Measurements from ENCODE around the gene SCGB3A1.

SCGB3A1 gene

DNA sequence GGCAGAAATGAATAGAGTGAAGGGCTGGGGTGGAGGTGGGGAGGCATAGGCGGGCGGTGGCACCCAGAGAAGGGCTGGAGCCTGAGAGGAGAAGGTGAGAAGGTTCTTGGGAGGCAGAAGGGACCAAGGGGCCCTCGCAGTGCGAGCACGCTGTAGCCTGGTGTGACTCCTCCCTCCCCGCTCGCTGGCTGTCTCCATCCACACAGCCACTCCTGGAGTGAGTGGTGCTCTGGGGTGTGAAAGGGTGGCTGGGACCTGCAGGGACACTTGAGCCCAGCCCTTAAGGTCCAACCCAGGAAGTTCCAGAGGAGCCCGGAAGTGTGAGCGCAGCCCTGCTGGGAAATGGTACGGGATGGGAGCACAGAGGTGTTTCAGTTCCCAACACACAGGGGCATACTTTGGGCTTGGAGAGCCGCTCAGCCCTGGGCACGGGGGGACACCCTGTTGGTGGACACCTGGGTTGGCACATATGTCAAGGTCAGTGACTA is 9.3 kb upstream of the SCGB3A1 start:
- no peak for TF ChIP-seq PAX5 (IDR thresholded peaks at IDR 0.05; ENCODE audit: insufficient read depth, low read length, severe bottlenecking)
- DNase-seq (ENCODE audit: insufficient read length, low spot score) (peak; percentile 10), FAIRE-seq (no peak)

GRCh38 chr5:180599981-180600553 is 8.8 kb upstream of the SCGB3A1 start:
- FAIRE-seq (no peak), DNase-seq (ENCODE audit: insufficient read length, low spot score) (peak; percentile 10)
- TF ChIP-seq POLR2AphosphoS5 (IDR thresholded peaks at IDR 0.05; ENCODE audit: low read depth, low read length) (no peak), TAF1 (IDR thresholded peaks at IDR 0.05; ENCODE audit: low read depth, low read length) (no peak), POLR2A (IDR thresholded peaks at IDR 0.05; ENCODE audit: low read depth, low read length) (no peak), POU2F2 (IDR thresholded peaks at IDR 0.05; ENCODE audit: low read depth, low read length) (no peak), SPI1 (IDR thresholded peaks at IDR 0.05; ENCODE audit: low read depth, low read length) (no peak), PAX5 (IDR thresholded peaks at IDR 0.05; ENCODE audit: insufficient read depth, low read length, severe bottlenecking) (no peak)

- FAIRE-seq, result no peak
- DNase-seq (ENCODE audit: insufficient read length, low spot score), result peak; percentile 17
- TF ChIP-seq PAX5 (IDR thresholded peaks at IDR 0.05; ENCODE audit: insufficient read depth, low read length, severe bottlenecking) (no peak), SPI1 (IDR thresholded peaks at IDR 0.05; ENCODE audit: low read depth, low read length) (no peak), POLR2AphosphoS5 (IDR thresholded peaks at IDR 0.05; ENCODE audit: low read depth, low read length) (no peak), TAF1 (IDR thresholded peaks at IDR 0.05; ENCODE audit: low read depth, low read length) (no peak), POU2F2 (IDR thresholded peaks at IDR 0.05; ENCODE audit: low read depth, low read length) (no peak), POLR2A (IDR thresholded peaks at IDR 0.05; ENCODE audit: low read depth, low read length) (no peak)
These were observed 8.3 kb upstream of the SCGB3A1 start for GRCh38 chr5:180599590-180599914.

GRCh38 chr5:180598797-180599589 is 7.7 kb upstream of the SCGB3A1 start:
- no peak for FAIRE-seq
- DNase-seq (ENCODE audit: insufficient read length, low spot score), result no peak
- TF ChIP-seq POLR2A (IDR thresholded peaks at IDR 0.05; ENCODE audit: low read depth, low read length), result no peak
- no peak for TF ChIP-seq SPI1 (IDR thresholded peaks at IDR 0.05; ENCODE audit: low read depth, low read length)
- no peak for TF ChIP-seq POLR2AphosphoS5 (IDR thresholded peaks at IDR 0.05; ENCODE audit: low read depth, low read length)
- TF ChIP-seq POU2F2 (IDR thresholded peaks at IDR 0.05; ENCODE audit: low read depth, low read length), result no peak
- no peak for TF ChIP-seq TAF1 (IDR thresholded peaks at IDR 0.05; ENCODE audit: low read depth, low read length)
- no peak for TF ChIP-seq PAX5 (IDR thresholded peaks at IDR 0.05; ENCODE audit: insufficient read depth, low read length, severe bottlenecking)

GRCh38 chr5:180598316-180598701 is 7.0 kb upstream of the SCGB3A1 start:
- DNase-seq (ENCODE audit: insufficient read length, low spot score) (no peak), FAIRE-seq (no peak)
- TF ChIP-seq POU2F2 (IDR thresholded peaks at IDR 0.05; ENCODE audit: low read depth, low read length) (no peak), POLR2A (IDR thresholded peaks at IDR 0.05; ENCODE audit: low read depth, low read length) (no peak), TAF1 (IDR thresholded peaks at IDR 0.05; ENCODE audit: low read depth, low read length) (no peak), SPI1 (IDR thresholded peaks at IDR 0.05; ENCODE audit: low read depth, low read length) (no peak), PAX5 (IDR thresholded peaks at IDR 0.05; ENCODE audit: insufficient read depth, low read length, severe bottlenecking) (no peak), POLR2AphosphoS5 (IDR thresholded peaks at IDR 0.05; ENCODE audit: low read depth, low read length) (no peak)

- no peak for FAIRE-seq
- TF ChIP-seq TAF1 (IDR thresholded peaks at IDR 0.05; ENCODE audit: low read depth, low read length), result no peak
- TF ChIP-seq SPI1 (IDR thresholded peaks at IDR 0.05; ENCODE audit: low read depth, low read length), result no peak
These were observed 5.5 kb upstream of the SCGB3A1 start for GRCh38 chr5:180596668-180597231.

DNA sequence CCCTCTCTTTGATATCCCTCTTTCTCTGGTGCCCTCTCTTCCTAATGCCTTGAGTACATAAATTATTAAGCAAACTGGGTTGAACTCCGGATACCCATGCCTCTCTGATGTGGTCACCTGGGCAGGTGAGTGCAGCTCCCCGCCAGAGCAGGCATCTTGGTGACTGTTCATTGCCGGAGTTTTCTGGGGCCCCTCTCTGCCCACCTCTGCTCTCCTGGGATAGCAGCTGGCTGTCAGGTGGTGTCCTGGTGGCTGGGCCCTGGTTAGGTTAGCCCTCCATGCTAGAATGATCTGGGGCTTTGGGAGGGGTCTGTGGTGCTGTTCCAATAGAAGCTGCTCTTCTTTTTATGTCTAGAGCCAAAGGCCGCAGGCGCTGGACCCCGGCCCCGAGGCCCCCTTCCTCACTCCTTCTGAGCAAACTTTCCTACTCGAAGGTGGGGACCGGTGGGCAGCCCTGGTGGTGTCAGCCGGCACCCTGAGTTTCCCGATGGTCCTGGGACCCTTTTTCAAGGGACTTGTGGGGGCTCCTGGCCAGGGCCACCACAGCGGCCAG is 4.9 kb upstream of the SCGB3A1 start:
- no peak for TF ChIP-seq POLR2AphosphoS5 (IDR thresholded peaks at IDR 0.05; ENCODE audit: low read depth, low read length)
- no peak for TF ChIP-seq TAF1 (IDR thresholded peaks at IDR 0.05; ENCODE audit: low read depth, low read length)
- no peak for TF ChIP-seq POLR2A (IDR thresholded peaks at IDR 0.05; ENCODE audit: low read depth, low read length)
- DNase-seq (ENCODE audit: insufficient read length, low spot score) (no peak), FAIRE-seq (no peak)

More at GRCh38 chr5:180596668-180597231, 5.5 kb upstream of the SCGB3A1 start:
- no peak for DNase-seq (ENCODE audit: insufficient read length, low spot score)

- DNase-seq (ENCODE audit: insufficient read length, low spot score) (peak; percentile 7), FAIRE-seq (no peak)
- TF ChIP-seq SPI1 (IDR thresholded peaks at IDR 0.05; ENCODE audit: low read depth, low read length) (no peak), PAX5 (IDR thresholded peaks at IDR 0.05; ENCODE audit: insufficient read depth, low read length, severe bottlenecking) (no peak), POLR2AphosphoS5 (IDR thresholded peaks at IDR 0.05; ENCODE audit: low read depth, low read length) (no peak), POU2F2 (IDR thresholded peaks at IDR 0.05; ENCODE audit: low read depth, low read length) (no peak), POLR2A (IDR thresholded peaks at IDR 0.05; ENCODE audit: low read depth, low read length) (no peak), TAF1 (IDR thresholded peaks at IDR 0.05; ENCODE audit: low read depth, low read length) (no peak)
These were observed 4.2 kb upstream of the SCGB3A1 start for GRCh38 chr5:180595381-180596114.

DNA sequence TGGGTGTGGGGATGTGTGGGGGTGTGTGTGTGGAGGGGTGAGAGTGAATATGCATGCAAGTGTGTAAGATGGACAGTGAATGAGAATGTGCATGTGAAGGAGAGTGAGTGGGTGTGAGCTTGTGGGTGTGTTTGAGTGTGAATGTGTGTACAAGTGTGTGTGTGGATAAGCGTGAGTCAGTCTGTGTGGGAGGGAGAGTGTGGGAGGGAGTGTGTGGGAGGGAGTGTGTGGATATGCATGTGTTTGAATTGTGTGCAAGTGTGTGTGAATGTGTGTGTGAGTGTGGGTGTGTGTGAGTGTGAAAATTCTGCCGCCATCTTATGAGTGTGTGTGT is 3.7 kb upstream of the SCGB3A1 start:
- FAIRE-seq, result peak; percentile 76
- no peak for TF ChIP-seq POU2F2 (IDR thresholded peaks at IDR 0.05; ENCODE audit: low read depth, low read length)
- TF ChIP-seq PAX5 (IDR thresholded peaks at IDR 0.05; ENCODE audit: insufficient read depth, low read length, severe bottlenecking), result no peak
- TF ChIP-seq SPI1 (IDR thresholded peaks at IDR 0.05; ENCODE audit: low read depth, low read length), result no peak
- no peak for TF ChIP-seq TAF1 (IDR thresholded peaks at IDR 0.05; ENCODE audit: low read depth, low read length)
- no peak for TF ChIP-seq POLR2AphosphoS5 (IDR thresholded peaks at IDR 0.05; ENCODE audit: low read depth, low read length)
- TF ChIP-seq POLR2A (IDR thresholded peaks at IDR 0.05; ENCODE audit: low read depth, low read length), result no peak
- DNase-seq (ENCODE audit: insufficient read length, low spot score), result no peak

All from GM12891 (cell line).